Measurements from ENCODE around the gene SORCS3.
A peak's percentile ranks its signal among the peaks of the same experiment; 100 is the strongest.

SORCS3 gene

DNA sequence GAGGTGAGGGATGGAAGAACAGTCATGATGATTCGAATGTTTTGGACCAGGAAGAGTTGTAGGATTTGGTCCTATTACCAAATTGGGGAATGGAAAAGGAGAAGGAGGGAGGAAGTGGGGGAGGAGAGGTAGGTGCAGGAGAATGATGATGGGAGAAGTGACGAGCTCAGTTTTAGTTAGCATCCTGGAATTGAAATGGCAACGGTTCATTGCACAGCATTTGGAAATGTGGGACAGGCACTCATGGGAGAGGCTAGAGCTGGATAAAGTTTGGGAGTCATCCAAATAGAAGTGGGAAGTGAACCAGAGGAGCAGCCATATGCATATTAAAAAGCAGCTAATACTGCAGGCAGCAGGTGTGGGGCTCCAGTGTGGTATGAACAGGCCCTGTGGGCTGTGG lies 253.6 kb downstream of the SORCS3 start:
- Histone ChIP-seq H4K20me1 (no peaks in the 10 kb centered on the region), H3K4me2 (no peak overlapping the region), H3K27ac (no peak overlapping the region), H3K27me3 (no peaks in the 10 kb centered on the region), H3K9me3 (peaks cover 11% of the 10 kb centered on the region), H3K36me3 (no peaks in the 10 kb centered on the region), H3K4me1 (peaks cover 6% of the 10 kb centered on the region), H3K9ac (no peak overlapping the region), H3K4me3 (no peak overlapping the region)
- TF ChIP-seq Cebpa-rat (IDR thresholded peaks at IDR 0.05) = no peak

DNA sequence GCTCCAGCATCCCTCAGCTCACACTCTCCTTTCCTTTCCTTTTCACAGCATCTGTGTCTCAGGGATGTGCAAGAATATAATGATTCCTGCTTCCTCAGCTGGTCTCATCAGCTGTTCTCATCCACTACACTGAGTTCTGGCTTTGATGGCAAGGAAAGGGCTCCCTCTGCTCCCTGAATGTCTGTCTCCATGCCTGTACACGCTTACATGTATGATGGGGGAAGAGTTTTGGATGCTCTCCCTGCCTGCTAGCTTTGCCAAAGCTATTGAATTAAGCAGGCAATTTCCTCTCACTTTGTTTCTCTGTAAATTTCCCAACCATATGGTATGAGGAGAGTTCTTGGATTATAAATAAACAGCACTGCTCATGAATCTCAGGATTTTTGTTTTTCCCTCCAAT lies 254.5 kb downstream of the SORCS3 start:
- no peak overlapping the region for H3K9ac ChIP-seq
- peaks cover 12% of the 10 kb centered on the region for H3K4me1 ChIP-seq
- no peaks in the 10 kb centered on the region for H3K27me3 ChIP-seq
- H4K20me1 ChIP-seq = no peaks in the 10 kb centered on the region
- TF ChIP-seq Cebpa-rat (IDR thresholded peaks at IDR 0.05) = no peak
- H3K9me3 ChIP-seq = peaks cover 4% of the 10 kb centered on the region; the same call in 1 of the 2 replicates
- H3K36me3 ChIP-seq = no peaks in the 10 kb centered on the region
- no peak overlapping the region for H3K4me2 ChIP-seq
- H3K4me3 ChIP-seq = no peak overlapping the region
- H3K27ac ChIP-seq = no peak overlapping the region

DNA sequence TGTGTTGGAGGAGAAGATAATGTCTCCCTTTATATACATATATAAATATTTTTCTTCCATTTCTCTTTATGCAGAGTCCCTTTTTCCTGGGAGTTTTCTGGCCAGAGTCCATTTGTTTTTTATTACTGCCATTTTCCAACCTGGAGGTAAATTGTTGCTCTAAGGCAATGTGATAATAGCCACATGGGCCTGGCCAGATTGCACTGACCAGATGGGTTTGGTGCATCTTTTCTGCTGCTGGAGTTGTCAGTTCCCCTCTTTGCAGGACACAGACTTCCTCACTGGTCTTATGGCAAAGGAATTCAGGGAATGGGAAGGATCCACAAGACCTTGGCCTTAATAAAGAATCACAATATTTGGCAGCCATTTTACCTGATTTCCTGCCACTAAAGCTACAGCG lies 254.9 kb downstream of the SORCS3 start:
- Histone ChIP-seq H3K4me1 (peaks cover 12% of the 10 kb centered on the region), H3K27ac (no peak overlapping the region)

DNA sequence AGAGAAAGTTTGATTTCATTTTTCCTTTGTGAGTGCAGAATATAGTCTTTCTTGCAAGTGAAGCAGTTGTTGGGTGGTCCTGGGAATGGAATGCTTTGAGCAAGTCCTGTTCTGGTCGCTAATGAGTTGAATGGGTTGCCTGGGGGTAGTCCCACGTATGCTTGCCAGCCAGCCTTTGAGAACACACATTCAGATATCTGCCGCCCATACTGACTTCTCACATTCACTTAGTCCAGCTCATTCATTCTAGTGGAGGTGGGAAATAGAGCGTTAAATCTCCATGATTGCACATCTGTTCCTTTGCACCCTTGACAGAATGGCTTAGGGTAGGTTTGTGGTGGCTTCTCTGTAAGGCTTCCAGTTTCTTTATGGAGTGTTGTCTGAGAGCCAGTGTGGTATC lies 256.6 kb downstream of the SORCS3 start:
- no peak for TF ChIP-seq Cebpa-rat (IDR thresholded peaks at IDR 0.05)
- Histone ChIP-seq H4K20me1 (no peaks in the 10 kb centered on the region), H3K4me1 (peaks cover 12% of the 10 kb centered on the region), H3K27me3 (no peaks in the 10 kb centered on the region), H3K4me3 (no peak overlapping the region), H3K9ac (no peak overlapping the region), H3K9me3 (no peaks in the 10 kb centered on the region), H3K4me2 (no peak overlapping the region), H3K27ac (no peak overlapping the region), H3K36me3 (no peaks in the 10 kb centered on the region)

More for the DNA sequence above, 254.9 kb downstream of the SORCS3 start:
- H3K9me3 ChIP-seq = no peaks in the 10 kb centered on the region
- H3K36me3 ChIP-seq = no peaks in the 10 kb centered on the region
- TF ChIP-seq Cebpa-rat (IDR thresholded peaks at IDR 0.05) = no peak
- no peak overlapping the region for H3K4me3 ChIP-seq
- H3K9ac ChIP-seq = no peak overlapping the region
- H3K4me2 ChIP-seq = no peak overlapping the region
- H3K27me3 ChIP-seq = no peaks in the 10 kb centered on the region
- H4K20me1 ChIP-seq = no peaks in the 10 kb centered on the region

- H4K20me1 ChIP-seq = no peaks in the 10 kb centered on the region
- H3K4me2 ChIP-seq = peak overlapping the region; percentile 55
These were observed 258.7 kb downstream of the SORCS3 start for GRCh38 chr10:104899779-104900178.

DNA sequence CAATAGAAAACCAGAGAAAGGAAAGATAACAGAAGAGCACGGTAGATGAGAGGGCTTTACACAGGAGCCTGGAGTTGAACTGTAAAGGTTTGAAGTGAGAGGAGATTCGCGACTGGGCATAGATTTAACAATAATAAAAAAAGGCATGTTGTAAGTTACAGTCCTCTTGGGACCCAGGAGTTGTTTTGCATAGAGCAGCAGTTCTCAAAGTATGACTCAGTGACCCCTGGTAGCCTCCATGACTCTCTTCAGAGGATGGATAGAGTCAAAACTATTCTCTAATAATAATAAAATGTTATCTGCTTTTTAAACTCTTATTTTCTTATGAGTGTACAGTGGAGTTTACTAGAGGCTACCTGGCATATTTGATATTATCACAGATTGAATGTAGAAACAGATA lies 262.3 kb downstream of the SORCS3 start:
- Histone ChIP-seq H3K4me1 (peaks cover 42% of the 10 kb centered on the region), H3K36me3 (no peaks in the 10 kb centered on the region), H3K9me3 (no peaks in the 10 kb centered on the region), H3K27ac (no peak overlapping the region), H3K4me3 (no peak overlapping the region), H3K4me2 (peak overlapping the region; percentile 11), H3K9ac (no peak overlapping the region), H4K20me1 (no peaks in the 10 kb centered on the region), H3K27me3 (no peaks in the 10 kb centered on the region)
- no peak for TF ChIP-seq Cebpa-rat (IDR thresholded peaks at IDR 0.05)

More at GRCh38 chr10:104899779-104900178, 258.7 kb downstream of the SORCS3 start:
- Histone ChIP-seq H3K27ac (no peak overlapping the region), H3K36me3 (no peaks in the 10 kb centered on the region), H3K4me3 (no peak overlapping the region), H3K9ac (no peak overlapping the region), H3K9me3 (no peaks in the 10 kb centered on the region), H3K27me3 (no peaks in the 10 kb centered on the region), H3K4me1 (peaks cover 19% of the 10 kb centered on the region)
- no peak for TF ChIP-seq Cebpa-rat (IDR thresholded peaks at IDR 0.05)

GRCh38 chr10:104904753-104905323 lies 263.7 kb downstream of the SORCS3 start:
- Histone ChIP-seq H3K27ac (no peak overlapping the region), H3K9me3 (no peaks in the 10 kb centered on the region)

GRCh38 chr10:104906112-104906511 lies 265.0 kb downstream of the SORCS3 start:
- no peak for TF ChIP-seq Cebpa-rat (IDR thresholded peaks at IDR 0.05)
- Histone ChIP-seq H3K4me1 (peaks cover 48% of the 10 kb centered on the region), H3K4me2 (no peak overlapping the region), H3K4me3 (no peak overlapping the region), H3K9me3 (no peaks in the 10 kb centered on the region), H3K9ac (no peak overlapping the region), H4K20me1 (no peaks in the 10 kb centered on the region), H3K27ac (no peak overlapping the region), H3K36me3 (no peaks in the 10 kb centered on the region), H3K27me3 (no peaks in the 10 kb centered on the region)

More at GRCh38 chr10:104904753-104905323, 263.7 kb downstream of the SORCS3 start:
- no peaks in the 10 kb centered on the region for H3K27me3 ChIP-seq
- H3K9ac ChIP-seq = no peak overlapping the region
- no peak overlapping the region for H3K4me3 ChIP-seq
- H4K20me1 ChIP-seq = no peaks in the 10 kb centered on the region
- TF ChIP-seq Cebpa-rat (IDR thresholded peaks at IDR 0.05) = no peak
- no peak overlapping the region for H3K4me2 ChIP-seq
- H3K4me1 ChIP-seq = peaks cover 48% of the 10 kb centered on the region
- no peaks in the 10 kb centered on the region for H3K36me3 ChIP-seq

DNA sequence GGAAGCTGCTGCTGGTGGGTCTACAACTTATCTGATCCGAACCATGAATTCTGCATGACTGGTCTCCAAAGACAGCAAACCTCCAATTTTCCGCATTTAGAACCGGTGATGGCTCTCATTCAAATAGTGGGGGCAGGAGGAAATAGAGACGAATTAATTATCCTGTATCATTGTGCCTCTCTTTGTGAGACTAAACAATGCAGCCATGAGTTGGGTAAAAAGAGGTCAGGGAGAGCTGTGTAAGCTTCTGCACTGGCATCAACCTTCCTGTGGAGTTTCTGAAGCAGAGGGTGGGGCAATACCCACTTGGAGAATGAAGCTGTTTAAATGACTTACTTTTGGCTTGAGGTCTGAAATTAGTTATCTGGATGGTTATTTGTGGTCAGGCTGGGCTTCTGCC lies 266.4 kb downstream of the SORCS3 start:
- peak overlapping the region; percentile 67 for H3K4me2 ChIP-seq

GRCh38 chr10:104908581-104908980 lies 267.5 kb downstream of the SORCS3 start:
- no peak overlapping the region for H3K4me3 ChIP-seq
- no peak overlapping the region for H3K9ac ChIP-seq
- H3K4me2 ChIP-seq = peak overlapping the region; percentile 67
- H3K27ac ChIP-seq = no peak overlapping the region
- TF ChIP-seq Cebpa-rat (IDR thresholded peaks at IDR 0.05) = no peak
- no peaks in the 10 kb centered on the region for H3K36me3 ChIP-seq
- H3K27me3 ChIP-seq = no peaks in the 10 kb centered on the region
- H3K9me3 ChIP-seq = no peaks in the 10 kb centered on the region
- H4K20me1 ChIP-seq = no peaks in the 10 kb centered on the region
- H3K4me1 ChIP-seq = peaks cover 41% of the 10 kb centered on the region

More for the DNA sequence above, 266.4 kb downstream of the SORCS3 start:
- Histone ChIP-seq H3K4me3 (no peak overlapping the region), H3K9ac (no peak overlapping the region), H3K27ac (no peak overlapping the region), H4K20me1 (no peaks in the 10 kb centered on the region), H3K27me3 (no peaks in the 10 kb centered on the region), H3K36me3 (no peaks in the 10 kb centered on the region), H3K4me1 (peaks cover 48% of the 10 kb centered on the region), H3K9me3 (no peaks in the 10 kb centered on the region)
- TF ChIP-seq Cebpa-rat (IDR thresholded peaks at IDR 0.05) = no peak

GRCh38 chr10:104910712-104911111 lies 269.6 kb downstream of the SORCS3 start:
- no peak overlapping the region for H3K4me3 ChIP-seq
- no peak overlapping the region for H3K27ac ChIP-seq
- H4K20me1 ChIP-seq = no peaks in the 10 kb centered on the region
- H3K27me3 ChIP-seq = no peaks in the 10 kb centered on the region
- H3K4me2 ChIP-seq = no peak overlapping the region
- H3K9ac ChIP-seq = no peak overlapping the region
- peaks cover 41% of the 10 kb centered on the region for H3K4me1 ChIP-seq
- TF ChIP-seq Cebpa-rat (IDR thresholded peaks at IDR 0.05) = no peak
- H3K36me3 ChIP-seq = no peaks in the 10 kb centered on the region
- H3K9me3 ChIP-seq = no peaks in the 10 kb centered on the region
